ENCODE results near the gene GNB1L.

DNA sequence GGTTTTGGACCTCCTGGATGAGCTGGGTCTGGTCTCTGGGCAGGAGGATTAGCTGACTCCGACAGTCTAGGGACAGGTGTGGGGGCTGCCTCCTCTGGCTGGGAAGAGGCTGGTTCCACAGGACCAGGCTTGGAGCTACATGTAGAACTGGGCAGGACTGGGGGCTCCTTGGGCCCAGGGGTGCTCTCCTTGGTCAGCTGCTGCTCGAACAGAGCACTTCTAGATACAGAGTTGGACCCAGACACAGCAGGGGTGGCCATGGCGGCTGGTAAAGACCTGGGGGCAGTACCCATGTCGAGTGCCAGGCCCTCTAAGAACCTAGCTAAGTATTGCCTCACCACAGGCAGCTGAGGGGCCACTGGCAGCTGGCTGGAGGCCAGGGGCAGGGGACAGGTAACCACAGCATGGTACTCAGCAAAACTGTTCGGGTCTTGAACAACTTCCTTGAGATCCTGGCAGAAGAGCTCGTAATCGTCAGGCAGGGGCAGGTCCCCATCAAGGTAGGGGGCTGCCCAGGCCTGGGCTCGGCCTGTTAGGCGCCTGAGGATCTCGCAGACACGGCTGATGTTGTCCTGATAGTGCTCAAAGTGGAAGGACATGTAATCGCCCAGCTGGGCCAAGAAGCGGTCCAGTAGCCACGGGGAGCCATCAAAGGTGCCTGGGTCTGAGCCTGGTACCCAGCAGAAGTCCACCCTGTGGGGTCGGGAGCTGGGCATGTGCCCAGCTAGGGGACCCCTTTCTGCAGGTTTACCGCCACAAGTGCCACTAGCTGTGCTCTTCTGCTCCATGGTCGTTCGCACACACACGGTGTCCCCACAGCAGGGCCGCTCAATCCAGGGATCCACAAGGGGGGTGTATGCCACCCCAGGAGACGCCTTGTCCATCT is 3.1 kb downstream of the GNB1L start:
- TF ChIP-seq PAF1 (CRISPR knock-in tag; IDR thresholded peaks at IDR 0.05) = no peak
- TF ChIP-seq, protein P1, sequence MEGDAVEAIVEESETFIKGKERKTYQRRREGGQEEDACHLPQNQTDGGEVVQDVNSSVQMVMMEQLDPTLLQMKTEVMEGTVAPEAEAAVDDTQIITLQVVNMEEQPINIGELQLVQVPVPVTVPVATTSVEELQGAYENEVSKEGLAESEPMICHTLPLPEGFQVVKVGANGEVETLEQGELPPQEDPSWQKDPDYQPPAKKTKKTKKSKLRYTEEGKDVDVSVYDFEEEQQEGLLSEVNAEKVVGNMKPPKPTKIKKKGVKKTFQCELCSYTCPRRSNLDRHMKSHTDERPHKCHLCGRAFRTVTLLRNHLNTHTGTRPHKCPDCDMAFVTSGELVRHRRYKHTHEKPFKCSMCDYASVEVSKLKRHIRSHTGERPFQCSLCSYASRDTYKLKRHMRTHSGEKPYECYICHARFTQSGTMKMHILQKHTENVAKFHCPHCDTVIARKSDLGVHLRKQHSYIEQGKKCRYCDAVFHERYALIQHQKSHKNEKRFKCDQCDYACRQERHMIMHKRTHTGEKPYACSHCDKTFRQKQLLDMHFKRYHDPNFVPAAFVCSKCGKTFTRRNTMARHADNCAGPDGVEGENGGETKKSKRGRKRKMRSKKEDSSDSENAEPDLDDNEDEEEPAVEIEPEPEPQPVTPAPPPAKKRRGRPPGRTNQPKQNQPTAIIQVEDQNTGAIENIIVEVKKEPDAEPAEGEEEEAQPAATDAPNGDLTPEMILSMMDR (CRISPR knock-in tag; IDR thresholded peaks at IDR 0.05) = no peak
- TF ChIP-seq ZKSCAN1 (IDR thresholded peaks at IDR 0.05; ENCODE audit: low read length) = no peak
- TF ChIP-seq ZNF337 (CRISPR knock-in tag; IDR thresholded peaks at IDR 0.05; ENCODE audit: borderline replicate concordance, low read depth) = no peak
- TF ChIP-seq POLR2A (IDR thresholded peaks at IDR 0.05; ENCODE audit: insufficient read depth in 1 of 2, low read depth in 2 of 2, low read length in 2 of 2) = no peak
- TF ChIP-seq, protein P2, sequence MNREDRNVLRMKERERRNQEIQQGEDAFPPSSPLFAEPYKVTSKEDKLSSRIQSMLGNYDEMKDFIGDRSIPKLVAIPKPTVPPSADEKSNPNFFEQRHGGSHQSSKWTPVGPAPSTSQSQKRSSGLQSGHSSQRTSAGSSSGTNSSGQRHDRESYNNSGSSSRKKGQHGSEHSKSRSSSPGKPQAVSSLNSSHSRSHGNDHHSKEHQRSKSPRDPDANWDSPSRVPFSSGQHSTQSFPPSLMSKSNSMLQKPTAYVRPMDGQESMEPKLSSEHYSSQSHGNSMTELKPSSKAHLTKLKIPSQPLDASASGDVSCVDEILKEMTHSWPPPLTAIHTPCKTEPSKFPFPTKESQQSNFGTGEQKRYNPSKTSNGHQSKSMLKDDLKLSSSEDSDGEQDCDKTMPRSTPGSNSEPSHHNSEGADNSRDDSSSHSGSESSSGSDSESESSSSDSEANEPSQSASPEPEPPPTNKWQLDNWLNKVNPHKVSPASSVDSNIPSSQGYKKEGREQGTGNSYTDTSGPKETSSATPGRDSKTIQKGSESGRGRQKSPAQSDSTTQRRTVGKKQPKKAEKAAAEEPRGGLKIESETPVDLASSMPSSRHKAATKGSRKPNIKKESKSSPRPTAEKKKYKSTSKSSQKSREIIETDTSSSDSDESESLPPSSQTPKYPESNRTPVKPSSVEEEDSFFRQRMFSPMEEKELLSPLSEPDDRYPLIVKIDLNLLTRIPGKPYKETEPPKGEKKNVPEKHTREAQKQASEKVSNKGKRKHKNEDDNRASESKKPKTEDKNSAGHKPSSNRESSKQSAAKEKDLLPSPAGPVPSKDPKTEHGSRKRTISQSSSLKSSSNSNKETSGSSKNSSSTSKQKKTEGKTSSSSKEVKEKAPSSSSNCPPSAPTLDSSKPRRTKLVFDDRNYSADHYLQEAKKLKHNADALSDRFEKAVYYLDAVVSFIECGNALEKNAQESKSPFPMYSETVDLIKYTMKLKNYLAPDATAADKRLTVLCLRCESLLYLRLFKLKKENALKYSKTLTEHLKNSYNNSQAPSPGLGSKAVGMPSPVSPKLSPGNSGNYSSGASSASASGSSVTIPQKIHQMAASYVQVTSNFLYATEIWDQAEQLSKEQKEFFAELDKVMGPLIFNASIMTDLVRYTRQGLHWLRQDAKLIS (CRISPR knock-in tag; IDR thresholded peaks at IDR 0.05) = no peak
- TF ChIP-seq ZNF350 (CRISPR knock-in tag; IDR thresholded peaks at IDR 0.05; ENCODE audit: borderline replicate concordance, low read depth) = no peak
- no peak for TF ChIP-seq HOXA7 (CRISPR knock-in tag; IDR thresholded peaks at IDR 0.05)
- TF ChIP-seq MTF1 (CRISPR knock-in tag; IDR thresholded peaks at IDR 0.05) = no peak
- TF ChIP-seq, protein P3, sequence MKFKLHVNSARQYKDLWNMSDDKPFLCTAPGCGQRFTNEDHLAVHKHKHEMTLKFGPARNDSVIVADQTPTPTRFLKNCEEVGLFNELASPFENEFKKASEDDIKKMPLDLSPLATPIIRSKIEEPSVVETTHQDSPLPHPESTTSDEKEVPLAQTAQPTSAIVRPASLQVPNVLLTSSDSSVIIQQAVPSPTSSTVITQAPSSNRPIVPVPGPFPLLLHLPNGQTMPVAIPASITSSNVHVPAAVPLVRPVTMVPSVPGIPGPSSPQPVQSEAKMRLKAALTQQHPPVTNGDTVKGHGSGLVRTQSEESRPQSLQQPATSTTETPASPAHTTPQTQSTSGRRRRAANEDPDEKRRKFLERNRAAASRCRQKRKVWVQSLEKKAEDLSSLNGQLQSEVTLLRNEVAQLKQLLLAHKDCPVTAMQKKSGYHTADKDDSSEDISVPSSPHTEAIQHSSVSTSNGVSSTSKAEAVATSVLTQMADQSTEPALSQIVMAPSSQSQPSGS (CRISPR knock-in tag; IDR thresholded peaks at IDR 0.05) = no peak

Data from HepG2 (cell line).